Endothelial cell of umbilical vein (primary cell): ENCODE measurements around the gene PWP1. TPM values are rescaled to one million over a fixed set of nuclear protein-coding genes. Genes with fewer than 3 reads are reported as not detected.

Experiments
- BruUV-seq: library from RNA; stranded (reverse); fragments of 400-500 nt; replicated peaks from 2 replicates; lab custom pipeline; 2021; lab: Mats Ljungman, UMichigan
- CTCF ChIA-PET: fragments of 300-600, 350-600 bp; sonication (Branson Sonifier 250); formaldehyde crosslinking; loops from one replicate; lab custom pipeline; 2021; ENCODE audit warnings: antibody characterized with exemption, inconsistent platforms; lab: Charles Lee
- POLR2A ChIA-PET: fragments of 300-600, 350-600 bp; sonication (Branson Sonifier 250); formaldehyde crosslinking; loops from one replicate; lab custom pipeline; 2021; ENCODE audit warnings: antibody characterized with exemption, inconsistent platforms; lab: Charles Lee
- DNase-seq: peaks from one replicate; pipeline ENCODE4 v3.0.0-alpha.2; 2011; ENCODE audit warnings: low read depth, low spot score
- FAIRE-seq: peaks from 2 replicates; lab custom pipeline; 2011; peaks lifted over from hg19 to GRCh38; lab: Jason Lieb, UNC
- H2AFZ ChIP-seq: 2 replicates; pipeline ENCODE4 v1.6.0; 2012; ENCODE audit warnings: low read depth, low read length, control low read depth, inconsistent platforms
- H3K27ac ChIP-seq: 2 replicates; pipeline ENCODE4 v1.5.1; 2011; ENCODE audit warnings: low read depth, mild to moderate bottlenecking, control low read depth, low read length, moderate library complexity; ENCODE audit not compliant: insufficient read depth
- H3K27me3 ChIP-seq, 2 experiments: 2 replicates each; pipeline versions ENCODE4 v1.6.0 to v1.6.1; 2011; ENCODE audit warnings: low read length in 2 of 2, mixed read lengths in 1 of 2; ENCODE audit not compliant: control insufficient read depth in 2 of 2, insufficient read depth in 2 of 2
- H3K36me3 ChIP-seq, 2 experiments: 2 replicates in 1 of 2; 3 replicates in 1 of 2; pipeline ENCODE4 v1.5.1; 2011; ENCODE audit warnings: low read length in 2 of 2, mild to moderate bottlenecking in 1 of 2, moderate library complexity in 1 of 2; ENCODE audit not compliant: control insufficient read depth in 2 of 2, insufficient read depth in 2 of 2; ENCODE audit errors: extremely low read depth in 1 of 2
- H3K4me1 ChIP-seq: 3 replicates; pipeline ENCODE4 v1.5.1; 2011; ENCODE audit warnings: mild to moderate bottlenecking, low read length; ENCODE audit not compliant: control insufficient read depth, insufficient read depth; ENCODE audit errors: extremely low read depth
- H3K4me2 ChIP-seq: 2 replicates; pipeline ENCODE4 v1.6.1; 2011; ENCODE audit warnings: low read length, control low read depth, mixed read lengths; ENCODE audit not compliant: insufficient read depth
- H3K4me3 ChIP-seq, 3 experiments: fragments of 200-600 bp in 1 of 3; sonication (generic), shearing (Covaris generic) in 1 of 3; replicated peaks in 1 of 3; 2 replicates each; pipeline ENCODE4 v1.5.1; 2011 to 2016; ENCODE audit warnings: control low read depth in 3 of 3, low read length in 3 of 3, mild to moderate bottlenecking in 2 of 3, inconsistent platforms in 1 of 3, low read depth in 1 of 3, moderate library complexity in 1 of 3; ENCODE audit not compliant: insufficient read depth in 1 of 3
- H3K79me2 ChIP-seq: 2 replicates; pipeline ENCODE4 v1.6.0; 2012; ENCODE audit warnings: low read length, inconsistent platforms; ENCODE audit not compliant: control insufficient read depth, insufficient read depth
- H3K9ac ChIP-seq: replicated peaks from 2 replicates; pipeline ENCODE3; 2011; ENCODE audit warnings: low read length, control low read depth; ENCODE audit not compliant: insufficient read depth; ENCODE audit errors: extremely low read depth
- H3K9me1 ChIP-seq: replicated peaks from 3 replicates; pipeline ENCODE4 v1.6.0; 2011; ENCODE audit warnings: mild to moderate bottlenecking, low read length; ENCODE audit not compliant: control insufficient read depth, insufficient read depth; ENCODE audit errors: extremely low read depth
- H3K9me3 ChIP-seq: replicated peaks from 2 replicates; pipeline ENCODE4 v1.5.1; 2012; ENCODE audit warnings: low read length, inconsistent platforms; ENCODE audit not compliant: control insufficient read depth, insufficient read depth
- H4K20me1 ChIP-seq: replicated peaks from 2 replicates; pipeline ENCODE3; 2011; ENCODE audit warnings: mild to moderate bottlenecking, low read length; ENCODE audit not compliant: control insufficient read depth, insufficient read depth; ENCODE audit errors: extremely low read depth
- FOS ChIP-seq: IDR thresholded peaks from 2 replicates; pipeline ENCODE4 v1.6.1; 2011; ENCODE audit warnings: mild to moderate bottlenecking, low read length, moderate library complexity, borderline replicate concordance; ENCODE audit not compliant: insufficient read depth
- GATA2 ChIP-seq: IDR thresholded peaks from 2 replicates; pipeline ENCODE4 v1.7.0; 2011; ENCODE audit warnings: low read depth, mild to moderate bottlenecking, moderate library complexity, mixed read lengths, low read length; ENCODE audit not compliant: insufficient read length, insufficient read depth
- JUN ChIP-seq: IDR thresholded peaks from 2 replicates; pipeline ENCODE4 v1.6.1; 2011; ENCODE audit warnings: borderline replicate concordance, low read depth; ENCODE audit not compliant: insufficient read length, insufficient read depth
- MYC ChIP-seq: IDR thresholded peaks from one replicate; pipeline ENCODE4 v1.6.1; 2011; ENCODE audit warnings: mild to moderate bottlenecking, low read depth, low read length
- POLR2A ChIP-seq: IDR thresholded peaks from 2 replicates; pipeline ENCODE4 v1.6.1; 2012; ENCODE audit warnings: low read depth, mild to moderate bottlenecking, control low read depth, low read length
- POLR2AphosphoS5 ChIP-seq: IDR thresholded peaks from 2 replicates; pipeline ENCODE4 v1.6.1; 2012; ENCODE audit warnings: low read depth, mild to moderate bottlenecking, control low read depth, low read length, moderate library complexity; ENCODE audit not compliant: insufficient read depth
- dilution Hi-C: fragments of 300-500 bp; cut with MboI; formaldehyde crosslinking; loops from one replicate; pipeline ENCODE4 v1.15.0; 2019; ENCODE audit warnings: low sequenced_read_pairs; ENCODE audit not compliant: extremely low pct_ligation_motif_present
- intact Hi-C: fragments of 100-400 bp; cut with micrococcal nuclease; formaldehyde crosslinking; loops from one replicate; pipeline ENCODE4 v1.10.0; 2022
- polyA plus RNA-seq, 4 experiments: library from polyadenylated mRNA; depleted of rRNA in 3 of 4; stranded (reverse) in 3 of 4; unstranded in 1 of 4; fragments of >200 nt; gene quantifications; 2 replicates each; pipeline versions ENCODE4 v1.2.1 to v1.2.3, GENCODE V29; 2011 to 2012; ENCODE audit warnings: missing spikeins in 1 of 4
- total RNA-seq: library from RNA; stranded (reverse); gene quantifications from 2 replicates; pipeline ENCODE4 v1.2.3, GENCODE V29; 2021
- TF ChIP-seq, protein P1 (sequence below), 2 donors: IDR thresholded peaks; 1 replicate in 1 of 2; 2 replicates in 1 of 2; pipeline ENCODE4 v1.5.1; 2011; ENCODE audit warnings: low read length in 2 of 2, mild to moderate bottlenecking in 2 of 2, moderate library complexity in 2 of 2, control low read depth in 1 of 2, inconsistent platforms in 1 of 2, low read depth in 1 of 2; ENCODE audit not compliant: insufficient read depth in 1 of 2; ENCODE audit errors: extremely low read depth in 1 of 2
- TF ChIP-seq, protein P2 (sequence below): IDR thresholded peaks from 2 replicates; pipeline ENCODE4 v1.6.1; 2011; ENCODE audit not compliant: insufficient read depth, insufficient read length

The PWP1 gene
- total and polyA plus RNA-seq, 2 donors (not counting 3 experiments of a cell fraction or from before 2014, with no cell fraction given), result 70.8 to 154 TPM

DNA sequence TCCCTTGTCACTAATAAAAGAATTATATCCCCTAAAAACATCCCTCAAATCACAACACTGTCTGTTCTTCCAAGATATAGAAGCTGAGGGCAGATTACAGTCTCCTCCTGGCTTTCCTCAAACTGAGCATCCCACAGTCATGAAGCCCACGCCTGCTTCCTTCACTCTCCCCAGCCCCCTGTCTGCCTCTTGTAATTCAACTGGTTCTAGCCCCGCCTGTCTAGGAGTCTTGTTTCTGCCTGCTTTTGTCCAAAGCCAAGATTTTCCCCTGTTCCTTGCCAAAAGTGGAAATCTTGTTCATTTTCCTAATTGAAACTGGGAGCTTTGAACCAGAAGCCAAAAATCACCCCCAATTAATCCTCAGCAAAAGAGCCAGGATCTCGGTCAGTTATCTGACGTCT is 35.9 kb upstream of the PWP1 start:
- BruUV-seq, result no TSS peak
- intact Hi-C loops (no loop called here), dilution Hi-C loops (no loop called here)
- Histone ChIP-seq H3K9me3 (no peaks in the 10 kb centered on the region), H3K27me3 (no peaks in the 10 kb centered on the region), H3K4me3 (no peak overlapping the region), H3K36me3 (no peaks in the 10 kb centered on the region), H3K4me2 (no peak overlapping the region), H3K4me1 (no peaks in the 10 kb centered on the region), H3K9ac (no peak overlapping the region), H3K79me2 (no peaks in the 10 kb centered on the region), H3K27ac (no peak overlapping the region), H3K9me1 (no peaks in the 10 kb centered on the region), H4K20me1 (no peaks in the 10 kb centered on the region), H2AFZ (no peak overlapping the region)
- CTCF ChIA-PET, result interaction anchor here (1.0 kb wide), 1 partner anchor 21 kb away, joined by 3 read pairs; no protein-coding TSS in a partner anchor
- FAIRE-seq, result no peak
- POLR2A ChIA-PET, result no interaction called here
- peak; percentile 24 for DNase-seq
- TF ChIP-seq, protein P1, sequence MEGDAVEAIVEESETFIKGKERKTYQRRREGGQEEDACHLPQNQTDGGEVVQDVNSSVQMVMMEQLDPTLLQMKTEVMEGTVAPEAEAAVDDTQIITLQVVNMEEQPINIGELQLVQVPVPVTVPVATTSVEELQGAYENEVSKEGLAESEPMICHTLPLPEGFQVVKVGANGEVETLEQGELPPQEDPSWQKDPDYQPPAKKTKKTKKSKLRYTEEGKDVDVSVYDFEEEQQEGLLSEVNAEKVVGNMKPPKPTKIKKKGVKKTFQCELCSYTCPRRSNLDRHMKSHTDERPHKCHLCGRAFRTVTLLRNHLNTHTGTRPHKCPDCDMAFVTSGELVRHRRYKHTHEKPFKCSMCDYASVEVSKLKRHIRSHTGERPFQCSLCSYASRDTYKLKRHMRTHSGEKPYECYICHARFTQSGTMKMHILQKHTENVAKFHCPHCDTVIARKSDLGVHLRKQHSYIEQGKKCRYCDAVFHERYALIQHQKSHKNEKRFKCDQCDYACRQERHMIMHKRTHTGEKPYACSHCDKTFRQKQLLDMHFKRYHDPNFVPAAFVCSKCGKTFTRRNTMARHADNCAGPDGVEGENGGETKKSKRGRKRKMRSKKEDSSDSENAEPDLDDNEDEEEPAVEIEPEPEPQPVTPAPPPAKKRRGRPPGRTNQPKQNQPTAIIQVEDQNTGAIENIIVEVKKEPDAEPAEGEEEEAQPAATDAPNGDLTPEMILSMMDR (IDR thresholded peaks at IDR 0.05; ENCODE audit: extremely low read depth in 1 of 2, insufficient read depth in 1 of 2, low read depth in 1 of 2, low read length in 2 of 2), result no peak
- TF ChIP-seq GATA2 (no peak), MYC (no peak), FOS (no peak), POLR2AphosphoS5 (no peak), JUN (no peak), POLR2A (no peak)
- TF ChIP-seq, protein P2, sequence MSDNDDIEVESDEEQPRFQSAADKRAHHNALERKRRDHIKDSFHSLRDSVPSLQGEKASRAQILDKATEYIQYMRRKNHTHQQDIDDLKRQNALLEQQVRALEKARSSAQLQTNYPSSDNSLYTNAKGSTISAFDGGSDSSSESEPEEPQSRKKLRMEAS, result no peak
